PC-9 (cell line): Measurements from ENCODE around the gene LRRC30.

Source experiments
- EZH2 ChIP-seq: fragments of 200-600 bp; sonication (generic); IDR thresholded peaks from 2 replicates; pipeline ENCODE4 v1.8.0; 2017; ENCODE audit warnings: antibody characterized with exemption, low read depth
- TF ChIP-seq, protein P1 (sequence below): fragments of 200-600 bp; sonication (generic); conservative IDR thresholded peaks from 2 replicates; pipeline ENCODE4 v1.6.1; 2017; ENCODE audit warnings: mixed run types, antibody characterized with exemption, mild to moderate bottlenecking, moderate library complexity

DNA sequence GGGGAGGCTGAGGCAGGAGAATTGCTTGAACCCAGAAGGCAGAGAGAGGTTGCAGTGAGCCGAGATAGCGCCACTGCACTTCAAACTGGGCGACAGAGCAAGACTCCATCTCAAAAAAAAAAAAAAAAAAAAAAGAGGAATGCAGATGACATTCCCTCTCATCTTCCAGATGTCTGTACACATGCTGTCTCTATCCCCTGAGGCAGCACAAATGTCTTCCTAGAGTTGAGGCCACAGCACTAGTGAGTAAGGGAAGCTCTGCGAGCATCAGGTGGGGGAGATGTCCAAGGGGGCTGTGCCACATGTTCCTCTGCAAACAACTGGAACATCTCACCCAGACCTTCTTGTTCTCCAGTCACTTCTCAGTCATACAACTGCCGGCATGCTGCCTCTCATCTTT is 35.6 kb upstream of the LRRC30 start:
- TF ChIP-seq, protein P1, sequence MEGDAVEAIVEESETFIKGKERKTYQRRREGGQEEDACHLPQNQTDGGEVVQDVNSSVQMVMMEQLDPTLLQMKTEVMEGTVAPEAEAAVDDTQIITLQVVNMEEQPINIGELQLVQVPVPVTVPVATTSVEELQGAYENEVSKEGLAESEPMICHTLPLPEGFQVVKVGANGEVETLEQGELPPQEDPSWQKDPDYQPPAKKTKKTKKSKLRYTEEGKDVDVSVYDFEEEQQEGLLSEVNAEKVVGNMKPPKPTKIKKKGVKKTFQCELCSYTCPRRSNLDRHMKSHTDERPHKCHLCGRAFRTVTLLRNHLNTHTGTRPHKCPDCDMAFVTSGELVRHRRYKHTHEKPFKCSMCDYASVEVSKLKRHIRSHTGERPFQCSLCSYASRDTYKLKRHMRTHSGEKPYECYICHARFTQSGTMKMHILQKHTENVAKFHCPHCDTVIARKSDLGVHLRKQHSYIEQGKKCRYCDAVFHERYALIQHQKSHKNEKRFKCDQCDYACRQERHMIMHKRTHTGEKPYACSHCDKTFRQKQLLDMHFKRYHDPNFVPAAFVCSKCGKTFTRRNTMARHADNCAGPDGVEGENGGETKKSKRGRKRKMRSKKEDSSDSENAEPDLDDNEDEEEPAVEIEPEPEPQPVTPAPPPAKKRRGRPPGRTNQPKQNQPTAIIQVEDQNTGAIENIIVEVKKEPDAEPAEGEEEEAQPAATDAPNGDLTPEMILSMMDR, result no peak
- TF ChIP-seq EZH2, result no peak
